B cell (primary cell): ENCODE data around the gene CERS6. TPM values are rescaled to one million over a fixed set of nuclear protein-coding genes. Genes with fewer than 3 reads are reported as not detected.

Experiments
- ATAC-seq: fragments of 200-7000 bp; cut with Tn5 transposase; one replicate; pipeline ENCODE4 v1.10.0; 2021; ENCODE audit warnings: low read depth, mild to moderate bottlenecking, moderate number of reproducible peaks, moderate library complexity
- CTCF ChIA-PET: fragments of 350-600 bp; sonication (Branson Sonifier 250); formaldehyde crosslinking; loops from one replicate; lab custom pipeline; 2021; ENCODE audit warnings: antibody characterized with exemption, inconsistent platforms; lab: Charles Lee
- POLR2A ChIA-PET: fragments of 350-600 bp; sonication (Branson Sonifier 250); formaldehyde crosslinking; loops from one replicate; lab custom pipeline; 2021; ENCODE audit warnings: antibody characterized with exemption; lab: Charles Lee
- DNase-seq: peaks from one replicate; pipeline ENCODE4 v3.0.0; 2013
- H2AFZ ChIP-seq: 2 replicates; pipeline ENCODE4 v1.6.1; 2012; ENCODE audit warnings: mild to moderate bottlenecking, low read depth, low read length; ENCODE audit not compliant: insufficient read depth, poor library complexity, severe bottlenecking
- H3K27ac ChIP-seq, 2 donors: 1 replicate in 1 of 2; 2 replicates in 1 of 2; pipeline ENCODE4 v1.5.1; 2012 to 2013; ENCODE audit warnings: low read length in 2 of 2, mild to moderate bottlenecking in 2 of 2, moderate library complexity in 1 of 2
- H3K27me3 ChIP-seq, 4 experiments: fragments of 200-600 bp in 1 of 4; sonication (generic) in 1 of 4; replicated peaks in 1 of 4; 1 replicate in 2 of 4; 2 replicates in 2 of 4; pipeline versions ENCODE4 v1.6.1 to v1.7.0; 2013 to 2016; ENCODE audit warnings: low read length in 3 of 4, mild to moderate bottlenecking in 2 of 4, mixed read lengths in 1 of 4, moderate library complexity in 1 of 4; ENCODE audit not compliant: insufficient read depth in 4 of 4, control insufficient read depth in 3 of 4; ENCODE audit errors: control extremely low read depth in 1 of 4
- H3K36me3 ChIP-seq, 2 experiments: replicated peaks in 1 of 2; 1 replicate in 1 of 2; 2 replicates in 1 of 2; pipeline versions ENCODE4 v1.6.1 to v1.7.1; 2013; ENCODE audit warnings: low read length in 1 of 2; ENCODE audit not compliant: insufficient read depth in 2 of 2, control insufficient read depth in 1 of 2; ENCODE audit errors: control extremely low read depth in 1 of 2, extremely low read depth in 1 of 2
- H3K4me1 ChIP-seq, 2 donors: fragments of 200-600 bp in 1 of 2; sonication (generic) in 1 of 2; 1 replicate in 1 of 2; 2 replicates in 1 of 2; pipeline versions ENCODE4 v1.5.1 to v1.6.1; 2013 to 2017; ENCODE audit warnings: low read length in 2 of 2; ENCODE audit not compliant: control insufficient read depth in 2 of 2, insufficient read depth in 2 of 2
- H3K4me2 ChIP-seq: replicated peaks from 2 replicates; pipeline ENCODE3; 2012; ENCODE audit warnings: mild to moderate bottlenecking, low read depth, low read length; ENCODE audit not compliant: poor library complexity, severe bottlenecking
- H3K4me3 ChIP-seq, 5 experiments: fragments of 200-600 bp in 1 of 5; sonication (generic) in 1 of 5; 1 replicate in 3 of 5; 2 replicates in 2 of 5; pipeline versions ENCODE4 v1.5.1 to v1.7.0; 2011 to 2016; ENCODE audit warnings: low read length in 4 of 5, mild to moderate bottlenecking in 4 of 5, low read depth in 2 of 5, control low read depth in 1 of 5, moderate library complexity in 1 of 5; ENCODE audit not compliant: insufficient read depth in 1 of 5; ENCODE audit errors: control extremely low read depth in 1 of 5, extremely low read depth in 1 of 5
- H3K79me2 ChIP-seq: fragments of 200-600 bp; sonication (generic); one replicate; pipeline ENCODE4 v1.6.0; 2016; ENCODE audit warnings: low read length; ENCODE audit not compliant: control insufficient read depth, insufficient read depth
- H3K9ac ChIP-seq: fragments of 200-600 bp; sonication (generic); 2 replicates; pipeline ENCODE4 v1.6.1; 2017; ENCODE audit warnings: mild to moderate bottlenecking, low read length, moderate library complexity
- H3K9me3 ChIP-seq, 3 donors: one replicate each; pipeline versions ENCODE4 v1.6.1 to v1.7.1; 2013; ENCODE audit warnings: low read length in 2 of 3; ENCODE audit not compliant: control insufficient read depth in 2 of 3, insufficient read depth in 1 of 3; ENCODE audit errors: control extremely low read depth in 1 of 3
- H4K20me1 ChIP-seq: 2 replicates; pipeline ENCODE4 v1.6.0; 2012; ENCODE audit warnings: mild to moderate bottlenecking, low read length; ENCODE audit not compliant: insufficient read depth, control insufficient read depth, poor library complexity, severe bottlenecking
- H3K27ac Mint-ChIP-seq: one replicate; pipeline ENCODE4 v1.8.0; 2021; ENCODE audit warnings: mixed read lengths
- H3K27me3 Mint-ChIP-seq: one replicate; pipeline ENCODE4 v1.8.0; 2021; ENCODE audit warnings: mixed read lengths
- H3K4me1 Mint-ChIP-seq: one replicate; pipeline ENCODE4 v1.8.0; 2021; ENCODE audit warnings: mixed read lengths
- H3K4me3 Mint-ChIP-seq: one replicate; pipeline ENCODE4 v1.8.0; 2021; ENCODE audit warnings: mixed read lengths
- H3K9me3 Mint-ChIP-seq: one replicate; pipeline ENCODE4 v1.8.0; 2022; ENCODE audit warnings: mixed read lengths; ENCODE audit not compliant: insufficient read depth
- CTCF ChIP-seq: fragments of 200-600 bp; IDR thresholded peaks from one replicate; pipeline ENCODE4 v1.8.0; 2022; ENCODE audit warnings: antibody characterized with exemption, mild to moderate bottlenecking
- EZH2 ChIP-seq: IDR thresholded peaks from 2 replicates; pipeline ENCODE4 v1.6.1; 2012; ENCODE audit warnings: borderline replicate concordance, low read depth, mild to moderate bottlenecking, moderate library complexity, low read length; ENCODE audit not compliant: insufficient read depth, poor library complexity, severe bottlenecking
- WGBS: methylation state at CpG from one replicate; pipeline ENCODE4 v1.1.5; 2013; ENCODE audit warnings: missing lambda C conversion rate; ENCODE audit not compliant: insufficient coverage; 5-methylcytosine and 5-hydroxymethylcytosine counted together
- intact Hi-C: fragments of 100-400 bp; cut with micrococcal nuclease; formaldehyde crosslinking; loops from one replicate; pipeline ENCODE4 v1.10.0; 2022
- polyA plus RNA-seq: library from polyadenylated mRNA; depleted of rRNA; stranded (reverse); fragments of >200 nt; gene quantifications from 2 replicates; pipeline ENCODE4 v1.2.3, GENCODE V29; 2012
- total RNA-seq, 2 donors: library from RNA; stranded (reverse); fragments of 120-200 nt in 1 of 2; gene quantifications; 1 replicate in 1 of 2; 2 replicates in 1 of 2; pipeline versions ENCODE4 v1.2.3 to v1.2.4, GENCODE V29; 2013 to 2022

The CERS6 gene
- total and polyA plus RNA-seq, 2 donors (not counting 1 experiment from before 2014, with no cell fraction given) = 2.2 to 5.5 TPM

GRCh38 chr2:168475636-168476035 is 19.6 kb downstream of the CERS6 start:
- TF ChIP-seq EZH2 (no peak), CTCF (no peak)
- intact Hi-C loops = no loop called here
- Histone ChIP-seq H3K4me1 (peaks cover under 1 to 4% of the 10 kb centered on the region in 2 donors), H2AFZ (no peak overlapping the region), H4K20me1 (no peaks in the 10 kb centered on the region), H3K79me2 (peaks cover 78% of the 10 kb centered on the region), H3K9ac (no peak overlapping the region), H3K36me3 (no peaks in the 10 kb centered on the region), H3K4me3 (no peak overlapping the region), H3K27ac (no peak overlapping the region), H3K4me2 (no peak overlapping the region), H3K9me3 (no peaks in the 10 kb centered on the region), H3K27me3 (no peaks in the 10 kb centered on the region)
- Mint-ChIP-seq H3K4me3 (no peak overlapping the region), H3K9me3 (no peaks in the 10 kb centered on the region), H3K27ac (no peak overlapping the region), H3K4me1 (peaks cover 5% of the 10 kb centered on the region), H3K27me3 (no peaks in the 10 kb centered on the region)
- DNase-seq (no peak), ATAC-seq (no peak)
- WGBS = no CpG with 5 or more reads among the region's 4 CpGs
- CTCF ChIA-PET = no interaction called here
- POLR2A ChIA-PET = no interaction called here

DNA sequence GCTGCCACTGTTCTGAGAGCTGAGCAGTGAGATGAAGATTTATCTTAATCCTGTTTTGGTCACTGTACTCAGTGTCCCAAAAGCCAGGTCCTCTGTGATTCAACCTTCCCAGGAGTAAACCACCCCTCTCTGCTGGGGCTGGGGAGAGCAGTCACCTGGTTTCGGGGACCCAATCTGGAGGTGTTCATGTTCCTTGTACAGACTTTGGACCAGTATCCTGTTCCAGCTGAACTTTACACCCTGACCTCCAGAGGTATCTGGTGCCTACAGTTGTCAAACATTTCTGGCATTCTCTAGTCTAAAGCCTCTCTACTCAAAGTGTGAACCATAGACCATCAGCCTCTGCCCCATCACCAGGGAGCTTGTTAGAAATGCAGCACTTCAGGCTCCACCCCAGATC is 22.1 kb downstream of the CERS6 start:
- Histone ChIP-seq H3K4me2 (no peak overlapping the region), H3K27me3 (no peaks in the 10 kb centered on the region), H2AFZ (no peak overlapping the region), H3K9me3 (no peaks in the 10 kb centered on the region), H3K4me1 (no peaks in the 10 kb centered on the region), H3K4me3 (no peak overlapping the region), H3K36me3 (no peaks in the 10 kb centered on the region), H3K9ac (no peak overlapping the region), H4K20me1 (no peaks in the 10 kb centered on the region), H3K79me2 (peaks cover 58% of the 10 kb centered on the region), H3K27ac (no peak overlapping the region)
- Mint-ChIP-seq H3K4me3 (no peak overlapping the region), H3K27ac (no peak overlapping the region), H3K9me3 (no peaks in the 10 kb centered on the region), H3K4me1 (peaks cover 10% of the 10 kb centered on the region), H3K27me3 (no peaks in the 10 kb centered on the region)
- DNase-seq (no peak), ATAC-seq (no peak)
- intact Hi-C loops = no loop called here
- TF ChIP-seq EZH2 (no peak), CTCF (no peak)
- CTCF ChIA-PET = no interaction called here
- POLR2A ChIA-PET = no interaction called here
- WGBS = 100% methylated on average over 1 of the region's 1 CpG
